NCI-H128 (cell line): ENCODE measurements around the gene ORMDL3.
"Not testable (repeated sequence)": the region's sequence is repeated elsewhere in the genome, so short reads cannot be mapped to it uniquely, and the experiment has no call there.

Experiments
- DNase-seq: peaks from one replicate; lab custom pipeline; 2025; ENCODE audit not compliant: unreplicated experiment; lab: John Stamatoyannopoulos, UW

ORMDL3 gene

DNA sequence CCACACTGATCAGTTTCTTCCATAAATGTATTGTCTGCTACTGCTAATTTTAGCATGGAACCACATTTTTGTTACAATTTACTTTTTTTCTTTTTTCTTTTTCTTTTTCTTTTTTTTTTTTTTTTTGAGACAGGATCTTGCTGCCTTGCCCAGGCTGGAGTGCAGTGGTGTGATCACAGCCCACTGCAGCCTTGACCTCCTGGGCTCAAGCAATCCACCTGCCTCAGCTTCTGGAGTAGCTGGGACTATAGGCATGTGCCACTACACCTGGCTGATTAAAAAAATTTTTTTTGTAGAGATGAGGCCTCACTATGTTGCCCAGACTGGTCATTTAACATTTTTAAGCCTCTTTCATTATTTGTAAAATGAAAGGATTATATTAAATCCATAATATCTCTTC lies 40.3 kb downstream of the ORMDL3 start:
- no peak for DNase-seq

DNA sequence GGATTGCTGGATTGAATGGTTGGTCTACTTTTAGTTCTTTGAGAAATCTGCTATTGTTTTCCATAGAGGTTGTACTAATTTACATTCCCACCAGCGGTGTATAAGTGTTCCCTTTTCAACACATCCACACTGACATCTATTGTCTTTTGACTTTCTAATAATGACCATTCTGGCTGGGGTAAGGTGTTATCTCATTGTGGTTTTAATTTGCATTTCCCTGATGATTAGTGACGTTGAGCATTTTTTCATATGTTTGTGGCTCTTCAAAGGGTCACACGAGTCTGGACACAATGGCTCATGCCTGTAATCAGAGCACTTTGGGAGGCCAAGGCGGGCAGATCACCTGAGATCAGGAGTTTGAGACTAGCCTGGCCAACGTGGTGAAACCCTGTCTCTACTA lies 41.3 kb downstream of the ORMDL3 start:
- DNase-seq: not testable (repeated sequence)

DNA sequence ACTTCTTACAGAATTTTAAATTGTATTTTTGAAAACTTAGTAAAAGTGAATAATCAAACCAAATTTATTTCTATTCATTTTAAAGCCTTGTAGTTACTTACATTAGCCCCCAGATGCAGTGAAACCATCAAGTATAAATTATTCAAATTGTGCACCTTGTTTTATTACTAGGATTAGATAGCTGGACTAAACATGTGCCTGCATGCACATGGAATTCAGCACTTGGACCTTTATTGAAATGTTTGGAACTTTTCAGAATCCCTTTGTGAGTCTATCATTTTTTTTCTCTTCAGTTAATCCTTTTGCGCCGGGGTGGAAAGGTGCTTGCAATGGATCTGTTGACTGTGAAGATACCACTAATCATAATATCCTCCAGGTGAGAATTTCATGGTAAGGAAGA lies 54.6 kb downstream of the ORMDL3 start:
- no peak for DNase-seq

DNA sequence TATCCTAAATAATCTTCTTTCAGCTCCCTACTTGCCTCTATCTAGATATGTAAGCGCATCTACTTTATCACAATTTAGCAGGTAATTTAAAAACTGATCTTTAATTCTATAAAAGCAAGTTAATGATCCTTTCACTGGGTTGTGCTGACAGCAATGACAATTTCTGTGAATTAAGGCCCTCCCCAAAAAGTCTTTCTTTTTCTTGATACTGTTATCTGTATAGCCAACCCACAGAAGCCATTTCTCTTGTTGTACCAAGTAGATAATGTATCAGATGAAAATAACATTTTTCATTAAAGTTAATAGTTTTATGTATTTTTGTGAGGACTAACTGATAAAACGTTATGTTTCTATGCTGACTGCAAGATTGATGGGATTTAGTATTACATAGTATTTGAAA lies 55.6 kb downstream of the ORMDL3 start:
- DNase-seq: no peak
